H9 (cell line): ENCODE measurements around the gene KREMEN1. TPM values are rescaled to one million over a fixed set of nuclear protein-coding genes. Genes with fewer than 3 reads are reported as not detected.

ENCODE experiments used
- DNase-seq: peaks from one replicate; pipeline ENCODE4 v3.0.0-alpha.2; 2017
- H2AFZ ChIP-seq: one replicate; pipeline ENCODE4 v1.6.1; 2013; ENCODE audit warnings: mild to moderate bottlenecking, low read length, control low read depth, moderate library complexity
- H2AK5ac ChIP-seq: 2 replicates; pipeline ENCODE4 v1.6.1; 2013; ENCODE audit warnings: low read length, control low read depth, mixed read lengths; ENCODE audit not compliant: insufficient read length
- H2BK120ac ChIP-seq: one replicate; pipeline ENCODE4 v1.6.1; 2013; ENCODE audit warnings: low read depth, mild to moderate bottlenecking, low read length, control low read depth, inconsistent platforms; ENCODE audit not compliant: poor library complexity, severe bottlenecking
- H2BK12ac ChIP-seq: 2 replicates; pipeline ENCODE4 v1.6.1; 2013; ENCODE audit warnings: low read length, control low read depth, mixed read lengths, low read depth; ENCODE audit not compliant: insufficient read length
- H2BK15ac ChIP-seq: 2 replicates; pipeline ENCODE4 v1.6.1; 2013; ENCODE audit warnings: low read depth, low read length, control low read depth
- H2BK20ac ChIP-seq: one replicate; pipeline ENCODE4 v1.6.1; 2013; ENCODE audit warnings: low read depth, mild to moderate bottlenecking, low read length, control low read depth, inconsistent platforms; ENCODE audit not compliant: poor library complexity, severe bottlenecking
- H2BK5ac ChIP-seq: 2 replicates; pipeline ENCODE4 v1.6.1; 2013; ENCODE audit warnings: low read length, control low read depth, mixed read lengths; ENCODE audit not compliant: insufficient read length
- H3K14ac ChIP-seq: 2 replicates; pipeline ENCODE4 v1.6.1; 2013; ENCODE audit warnings: low read length, control low read depth; ENCODE audit not compliant: insufficient read depth
- H3K18ac ChIP-seq: 2 replicates; pipeline ENCODE4 v1.6.1; 2013; ENCODE audit warnings: low read depth, mild to moderate bottlenecking, mixed read lengths, low read length, control low read depth; ENCODE audit not compliant: insufficient read length
- H3K23ac ChIP-seq: 2 replicates; pipeline ENCODE4 v1.6.1; 2013; ENCODE audit warnings: low read length, control low read depth, mixed read lengths, low read depth; ENCODE audit not compliant: insufficient read length
- H3K23me2 ChIP-seq: 2 replicates; pipeline ENCODE4 v1.6.1; 2013; ENCODE audit warnings: low read depth, mild to moderate bottlenecking, mixed read lengths, low read length, control low read depth; ENCODE audit not compliant: insufficient read length, poor library complexity, severe bottlenecking
- H3K27ac ChIP-seq: 2 replicates; pipeline ENCODE4 v1.5.1; 2013; ENCODE audit warnings: low read length, control low read depth, mixed read lengths, low read depth; ENCODE audit not compliant: insufficient read length
- H3K27me3 ChIP-seq: 2 replicates; pipeline ENCODE4 v1.6.1; 2013; ENCODE audit warnings: low read length, control low read depth, inconsistent platforms; ENCODE audit not compliant: insufficient read depth
- H3K4ac ChIP-seq: 2 replicates; pipeline ENCODE4 v1.6.1; 2013; ENCODE audit warnings: low read depth, mild to moderate bottlenecking, control low read depth, inconsistent platforms, low read length, moderate library complexity
- H3K4me1 ChIP-seq: 2 replicates; pipeline ENCODE4 v1.6.1; 2013; ENCODE audit warnings: low read length, control low read depth, inconsistent platforms; ENCODE audit not compliant: insufficient read depth
- H3K4me2 ChIP-seq: 2 replicates; pipeline ENCODE4 v1.6.1; 2013; ENCODE audit warnings: low read length, control low read depth, mixed read lengths; ENCODE audit not compliant: insufficient read length, insufficient read depth
- H3K56ac ChIP-seq: 2 replicates; pipeline ENCODE4 v1.6.1; 2013; ENCODE audit warnings: low read depth, mild to moderate bottlenecking, mixed read lengths, low read length, control low read depth; ENCODE audit not compliant: insufficient read length
- H3K79me1 ChIP-seq: 2 replicates; pipeline ENCODE4 v1.6.1; 2013; ENCODE audit warnings: low read depth, mild to moderate bottlenecking, moderate library complexity, low read length, control low read depth, inconsistent platforms; ENCODE audit not compliant: insufficient read depth, poor library complexity, severe bottlenecking
- H3K79me2 ChIP-seq: 2 replicates; pipeline ENCODE4 v1.6.1; 2013; ENCODE audit warnings: low read length, control low read depth, inconsistent platforms; ENCODE audit not compliant: insufficient read depth
- H3K9ac ChIP-seq: 2 replicates; pipeline ENCODE4 v1.6.1; 2013; ENCODE audit warnings: low read length, control low read depth, mixed read lengths; ENCODE audit not compliant: insufficient read length; ENCODE audit errors: extremely low read depth
- H3K9me3 ChIP-seq: one replicate; pipeline ENCODE4 v1.6.1; 2013; ENCODE audit warnings: low read depth, low read length, inconsistent platforms; ENCODE audit not compliant: control insufficient read depth
- H3T11ph ChIP-seq: one replicate; pipeline ENCODE4 v1.6.1; 2013; ENCODE audit warnings: mild to moderate bottlenecking, low read length, control low read depth, inconsistent platforms
- H4K20me1 ChIP-seq: one replicate; pipeline ENCODE4 v1.6.1; 2013; ENCODE audit not compliant: control insufficient read depth, insufficient read length, insufficient read depth
- H4K5ac ChIP-seq: 2 replicates; pipeline ENCODE4 v1.6.1; 2013; ENCODE audit warnings: low read depth, mild to moderate bottlenecking, mixed read lengths, low read length, control low read depth; ENCODE audit not compliant: insufficient read length
- H4K8ac ChIP-seq: replicated peaks from 2 replicates; pipeline ENCODE4 v1.6.1; 2013; ENCODE audit warnings: low read length, control low read depth, mixed read lengths, low read depth; ENCODE audit not compliant: insufficient read length
- H4K91ac ChIP-seq: 2 replicates; pipeline ENCODE4 v1.6.1; 2013; ENCODE audit warnings: low read depth, mild to moderate bottlenecking, moderate library complexity, mixed read lengths, low read length, control low read depth; ENCODE audit not compliant: insufficient read length
- H3K27ac Mint-ChIP-seq, 3 experiments: 2 replicates in 2 of 3; 3 replicates in 1 of 3; pipeline ENCODE4 v1.8.0; 2020 to 2021; ENCODE audit warnings: mixed read lengths in 3 of 3, mild to moderate bottlenecking in 1 of 3, moderate library complexity in 1 of 3
- H3K27me3 Mint-ChIP-seq: 2 replicates; pipeline ENCODE4 v1.8.0; 2021; ENCODE audit warnings: low read depth, mild to moderate bottlenecking, moderate library complexity, mixed read lengths
- H3K36me3 Mint-ChIP-seq, 3 experiments: 2 replicates in 2 of 3; 3 replicates in 1 of 3; pipeline ENCODE4 v1.8.0; 2020 to 2021; ENCODE audit warnings: low read depth in 3 of 3, mixed read lengths in 3 of 3; ENCODE audit not compliant: insufficient read depth in 1 of 3
- H3K4me1 Mint-ChIP-seq, 2 experiments: 2 replicates each; pipeline ENCODE4 v1.8.0; 2020; ENCODE audit warnings: mixed read lengths in 2 of 2
- H3K4me3 Mint-ChIP-seq, 2 experiments: 2 replicates in 1 of 2; 3 replicates in 1 of 2; pipeline ENCODE4 v1.8.0; 2020 to 2021; ENCODE audit warnings: mild to moderate bottlenecking in 2 of 2, mixed read lengths in 2 of 2, moderate library complexity in 1 of 2
- H3K9me3 Mint-ChIP-seq, 2 experiments: 2 replicates in 1 of 2; 3 replicates in 1 of 2; pipeline ENCODE4 v1.8.0; 2020; ENCODE audit warnings: mild to moderate bottlenecking in 2 of 2, mixed read lengths in 2 of 2, moderate library complexity in 1 of 2
- CTCF ChIP-seq: fragments of 200-600 bp; sonication (generic); conservative IDR thresholded peaks from 3 replicates; pipeline ENCODE4 v1.8.0; 2021; ENCODE audit warnings: antibody characterized with exemption, mild to moderate bottlenecking
- WGBS: extraction: QIAGEN DNeasy Blood & Tissue Kit; methylation state at CpG from one replicate; pipeline ENCODE4 v1.1.7; 2013; ENCODE audit warnings: missing lambda C conversion rate, low lambda C conversion rate, mixed read lengths; ENCODE audit not compliant: insufficient read length; ENCODE audit errors: extremely low coverage; 5-methylcytosine and 5-hydroxymethylcytosine counted together
- total RNA-seq: library from RNA; stranded (reverse); gene quantifications from 2 replicates; pipeline ENCODE4 v1.2.1, GENCODE V29; 2021

KREMEN1 gene
- total RNA-seq, 1 experiment from 2014 or later, result 2.4 TPM

- Histone ChIP-seq H2BK15ac (no peak overlapping the region), H3K4ac (no peak overlapping the region), H3K56ac (no peak overlapping the region), H3K27me3 (no peaks in the 10 kb centered on the region), H3K14ac (no peak overlapping the region), H4K8ac (no peak overlapping the region), H3K79me2 (no peaks in the 10 kb centered on the region), H3K9me3 (no peaks in the 10 kb centered on the region), H3K79me1 (no peaks in the 10 kb centered on the region), H4K5ac (no peak overlapping the region), H2BK120ac (no peak overlapping the region), H2AK5ac (no peak overlapping the region), H3K9ac (no peak overlapping the region), H2AFZ (no peak overlapping the region), H3T11ph (no peak overlapping the region), H3K4me1 (no peaks in the 10 kb centered on the region; the same call in 1 of the 2 replicates), H2BK5ac (no peak overlapping the region), H2BK20ac (no peak overlapping the region), H3K23me2 (no peaks in the 10 kb centered on the region), H4K20me1 (no peaks in the 10 kb centered on the region), H3K18ac (no peak overlapping the region), H4K91ac (no peak overlapping the region), H3K27ac (no peak overlapping the region), H3K4me2 (no peak overlapping the region), H3K23ac (no peak overlapping the region), H2BK12ac (no peak overlapping the region)
- Mint-ChIP-seq H3K27ac (no peak overlapping the region), H3K36me3 (peaks cover 2 to 11% (median 6%) of the 10 kb centered on the region in 3 experiments; a peak in 4 of 7 replicates), H3K27me3 (peaks cover 3% of the 10 kb centered on the region), H3K4me1 (peaks cover 42 to 48% of the 10 kb centered on the region in 2 experiments), H3K4me3 (no peak overlapping the region), H3K9me3 (no peaks in the 10 kb centered on the region; a peak in 1 of 5 replicates)
- no peak for DNase-seq
- WGBS, result no CpG with 5 or more reads among the region's 3 CpGs
- no peak for TF ChIP-seq CTCF
Measured at GRCh38 chr22:29056472-29056871, 16.4 kb upstream of the KREMEN1 start.
